SU-DHL-6 (cell line): ENCODE measurements around the gene ZMIZ1.

Source experiments
- H2AFZ ChIP-seq: fragments of 200-600 bp; sonication (generic); 2 replicates; pipeline ENCODE4 v1.6.1; 2014; ENCODE audit warnings: low read depth, mild to moderate bottlenecking, moderate library complexity, mixed read lengths, antibody characterized with exemption, low read length; ENCODE audit not compliant: severe bottlenecking
- H3F3A ChIP-seq: fragments of 200-600 bp; shearing (Covaris generic); 2 replicates; pipeline ENCODE4 v1.6.0; 2016; ENCODE audit warnings: antibody characterized with exemption, mild to moderate bottlenecking; ENCODE audit not compliant: insufficient read depth
- H3K27ac ChIP-seq: fragments of 200-600 bp; sonication (generic); 2 replicates; pipeline ENCODE4 v1.5.1; 2016; ENCODE audit warnings: low read depth, mild to moderate bottlenecking, low read length, moderate library complexity, mixed read lengths
- H3K27me3 ChIP-seq: fragments of 200-600 bp; sonication (generic), shearing (Covaris generic); 2 replicates; pipeline ENCODE4 v1.6.0; 2014; ENCODE audit warnings: mild to moderate bottlenecking, low read length
- H3K36me3 ChIP-seq: fragments of 200-600 bp; sonication (generic); 2 replicates; pipeline ENCODE4 v1.6.1; 2014; ENCODE audit warnings: mild to moderate bottlenecking, low read length, mixed read lengths
- H3K4me2 ChIP-seq: fragments of 300-600, 200-600 bp; shearing (Covaris generic), sonication (generic); 2 replicates; pipeline ENCODE4 v1.6.0; 2014; ENCODE audit warnings: low read length, low read depth, mild to moderate bottlenecking; ENCODE audit not compliant: poor library complexity, severe bottlenecking
- H3K4me3 ChIP-seq: fragments of 200-600 bp; sonication (generic); 2 replicates; pipeline ENCODE4 v1.5.1; 2014; ENCODE audit warnings: antibody characterized with exemption, low read length, mild to moderate bottlenecking, mixed read lengths; ENCODE audit not compliant: insufficient read depth, poor library complexity, severe bottlenecking
- H3K79me2 ChIP-seq: fragments of 200-600 bp; sonication (generic); 2 replicates; pipeline ENCODE4 v1.6.1; 2014; ENCODE audit warnings: mild to moderate bottlenecking, low read length, moderate library complexity; ENCODE audit not compliant: insufficient read depth
- H3K9ac ChIP-seq: fragments of 200-600 bp; sonication (generic); 2 replicates; pipeline ENCODE4 v1.7.0; 2014; ENCODE audit warnings: mild to moderate bottlenecking, low read length
- H3K9me2 ChIP-seq: fragments of 200-600 bp; sonication (generic); replicated peaks from 2 replicates; pipeline ENCODE4 v1.6.1; 2014; ENCODE audit warnings: low read length; ENCODE audit not compliant: insufficient read depth
- H3K9me3 ChIP-seq: fragments of 200-600 bp; sonication (generic); 2 replicates; pipeline ENCODE4 v1.6.1; 2014; ENCODE audit warnings: low read length, mixed read lengths; ENCODE audit not compliant: insufficient read depth
- H4K20me1 ChIP-seq: fragments of 200-600 bp; sonication (generic); 2 replicates; pipeline ENCODE4 v1.6.1; 2014; ENCODE audit warnings: low read depth, mild to moderate bottlenecking, antibody characterized with exemption, low read length, moderate library complexity, mixed read lengths
- CTCF ChIP-seq: fragments of 200-600 bp; sonication (generic); IDR thresholded peaks from one replicate; pipeline ENCODE4 v1.5.1; 2017; ENCODE audit warnings: antibody characterized with exemption, mild to moderate bottlenecking, low read length, moderate library complexity; ENCODE audit not compliant: insufficient read depth, poor library complexity, severe bottlenecking
- EZH2phosphoT487 ChIP-seq: fragments of 200-600 bp; sonication (generic), shearing (Covaris generic); conservative IDR thresholded peaks from 2 replicates; pipeline ENCODE4 v1.6.1; 2018; ENCODE audit warnings: mild to moderate bottlenecking, antibody characterized with exemption, low read length, moderate library complexity, mixed read lengths

ZMIZ1 gene

GRCh38 chr10:79189853-79190435, 121.2 kb downstream of the ZMIZ1 start:
- TF ChIP-seq EZH2phosphoT487 (no peak), CTCF (no peak)
- Histone ChIP-seq H3K36me3 (no peaks in the 10 kb centered on the region), H4K20me1 (no peaks in the 10 kb centered on the region), H3K9me3 (no peaks in the 10 kb centered on the region), H3K27ac (no peak overlapping the region), H3K4me2 (no peak overlapping the region), H3F3A (no peaks in the 10 kb centered on the region), H3K27me3 (no peaks in the 10 kb centered on the region), H3K79me2 (no peaks in the 10 kb centered on the region), H3K4me3 (no peak overlapping the region), H2AFZ (no peak overlapping the region), H3K9me2 (no peaks in the 10 kb centered on the region), H3K9ac (no peak overlapping the region)

GRCh38 chr10:79190740-79191261, 122.0 kb downstream of the ZMIZ1 start:
- Histone ChIP-seq H3K36me3 (no peaks in the 10 kb centered on the region), H3K4me3 (no peak overlapping the region), H4K20me1 (no peaks in the 10 kb centered on the region), H3K27me3 (no peaks in the 10 kb centered on the region), H3K79me2 (no peaks in the 10 kb centered on the region), H3K27ac (no peak overlapping the region), H3K9me2 (no peaks in the 10 kb centered on the region), H3K4me2 (no peak overlapping the region), H3K9ac (no peak overlapping the region), H3K9me3 (no peaks in the 10 kb centered on the region), H2AFZ (no peak overlapping the region), H3F3A (no peaks in the 10 kb centered on the region)
- TF ChIP-seq EZH2phosphoT487, result no peak
- no peak for TF ChIP-seq CTCF

GRCh38 chr10:79191951-79192676, 123.3 kb downstream of the ZMIZ1 start:
- Histone ChIP-seq H3K27ac (no peak overlapping the region), H3F3A (no peaks in the 10 kb centered on the region), H3K9ac (no peak overlapping the region), H3K9me3 (no peaks in the 10 kb centered on the region), H3K36me3 (no peaks in the 10 kb centered on the region), H2AFZ (no peak overlapping the region), H3K9me2 (no peaks in the 10 kb centered on the region), H3K79me2 (no peaks in the 10 kb centered on the region), H3K27me3 (no peaks in the 10 kb centered on the region), H4K20me1 (no peaks in the 10 kb centered on the region), H3K4me2 (no peak overlapping the region), H3K4me3 (no peak overlapping the region)
- TF ChIP-seq EZH2phosphoT487, result no peak
- TF ChIP-seq CTCF, result no peak
